NCI-H460 (cell line): ENCODE results near the gene SMYD1. TPM values are rescaled to one million over a fixed set of nuclear protein-coding genes. Genes with fewer than 3 reads are reported as not detected.

Experiments used
- DNase-seq: peaks from one replicate; pipeline ENCODE4 v3.0.0-alpha.2; 2016; ENCODE audit warnings: low read depth; ENCODE audit errors: extremely low read depth
- total RNA-seq: library from RNA; depleted of rRNA; stranded (reverse); fragments of >200 nt; shearing (Covaris generic); gene quantifications from 2 replicates; pipeline ENCODE4 v1.2.3, GENCODE V29; 2014

SMYD1 gene
- total RNA-seq, 1 experiment from 2014 or later = not detected

DNA sequence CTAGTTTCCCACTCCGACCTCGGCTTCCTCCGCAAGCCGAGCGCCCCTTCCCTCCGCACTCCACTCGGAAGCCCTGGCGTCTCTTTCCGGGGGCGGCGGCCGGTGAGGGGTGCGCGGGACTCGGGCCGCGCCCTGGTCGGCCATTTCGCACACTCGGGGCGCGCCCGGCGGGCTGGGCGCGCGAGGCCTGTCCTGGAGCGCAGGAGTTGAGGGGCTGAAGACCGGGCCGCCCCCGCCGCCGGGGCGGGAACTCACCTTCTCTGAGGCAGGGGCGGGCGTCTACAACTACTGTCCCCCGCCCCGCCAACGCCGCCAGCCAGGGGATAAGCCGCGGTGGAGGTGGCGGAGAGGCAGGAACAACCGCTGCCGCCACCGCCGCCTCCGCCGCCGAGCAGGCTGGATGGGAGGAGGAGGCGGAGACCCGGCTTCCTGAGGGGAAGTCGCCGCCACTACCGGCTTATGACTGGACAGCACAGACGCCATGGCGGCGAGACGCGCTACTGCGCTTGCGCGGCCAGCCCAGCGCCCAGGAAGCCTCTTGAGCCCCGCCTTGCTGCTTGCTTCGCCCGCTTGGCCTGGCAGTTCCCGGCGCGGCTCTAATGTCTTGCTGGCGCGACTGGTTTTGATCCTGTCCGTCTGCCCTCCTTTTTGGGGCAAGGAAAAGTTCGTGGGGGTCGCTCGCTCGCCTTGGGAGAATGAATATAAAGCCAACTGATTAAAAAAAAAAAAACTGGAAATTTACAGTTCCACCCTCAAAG lies 12.1 kb upstream of the SMYD1 start, which contains the start of gene KRCC1:
TSS of gene KRCC1 (minus strand) at position 413 of the 758 bp plus-strand sequence. CDS start 27,220 bp downstream, outside the sequence.
- peak; percentile 94 for DNase-seq

DNA sequence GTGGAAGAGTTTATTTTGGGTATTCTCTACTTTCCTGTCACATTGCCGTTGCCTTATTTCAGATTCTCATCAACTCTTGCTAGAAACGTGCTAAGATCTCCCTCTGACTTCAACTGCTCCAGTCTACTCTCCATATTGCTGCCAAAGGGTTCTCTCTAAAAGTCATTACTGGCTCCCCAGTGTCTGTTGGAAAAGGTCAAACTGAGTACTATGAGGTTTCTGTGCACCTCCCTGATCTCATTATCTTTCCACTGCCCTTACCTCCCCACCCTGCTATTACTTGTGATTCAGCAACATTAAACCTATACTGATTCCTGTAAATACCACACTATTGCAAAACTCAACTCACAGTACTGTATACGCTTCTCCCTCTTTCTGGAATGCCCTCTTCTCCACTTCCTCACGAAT lies 10.2 kb upstream of the SMYD1 start:
- DNase-seq = no peak

DNA sequence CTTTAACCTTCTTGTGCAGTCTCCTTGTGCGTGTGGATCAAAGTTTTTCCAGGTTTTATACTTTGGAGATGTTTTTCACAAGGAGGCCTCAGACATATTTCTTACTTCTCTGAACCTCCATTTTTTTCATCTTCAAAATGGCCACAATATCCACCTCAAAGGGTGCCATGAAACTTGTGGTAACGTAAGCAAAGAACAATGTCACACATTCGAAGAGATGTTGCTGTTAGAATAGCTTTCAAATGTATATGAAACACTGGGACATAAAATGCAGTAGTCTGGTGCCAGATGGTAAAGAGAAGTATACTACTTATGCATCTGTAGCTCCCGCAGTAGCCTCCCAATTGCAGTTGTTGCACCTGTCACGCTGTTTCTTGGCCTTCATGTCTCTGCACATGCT lies 9.4 kb upstream of the SMYD1 start:
- DNase-seq = no peak

DNA sequence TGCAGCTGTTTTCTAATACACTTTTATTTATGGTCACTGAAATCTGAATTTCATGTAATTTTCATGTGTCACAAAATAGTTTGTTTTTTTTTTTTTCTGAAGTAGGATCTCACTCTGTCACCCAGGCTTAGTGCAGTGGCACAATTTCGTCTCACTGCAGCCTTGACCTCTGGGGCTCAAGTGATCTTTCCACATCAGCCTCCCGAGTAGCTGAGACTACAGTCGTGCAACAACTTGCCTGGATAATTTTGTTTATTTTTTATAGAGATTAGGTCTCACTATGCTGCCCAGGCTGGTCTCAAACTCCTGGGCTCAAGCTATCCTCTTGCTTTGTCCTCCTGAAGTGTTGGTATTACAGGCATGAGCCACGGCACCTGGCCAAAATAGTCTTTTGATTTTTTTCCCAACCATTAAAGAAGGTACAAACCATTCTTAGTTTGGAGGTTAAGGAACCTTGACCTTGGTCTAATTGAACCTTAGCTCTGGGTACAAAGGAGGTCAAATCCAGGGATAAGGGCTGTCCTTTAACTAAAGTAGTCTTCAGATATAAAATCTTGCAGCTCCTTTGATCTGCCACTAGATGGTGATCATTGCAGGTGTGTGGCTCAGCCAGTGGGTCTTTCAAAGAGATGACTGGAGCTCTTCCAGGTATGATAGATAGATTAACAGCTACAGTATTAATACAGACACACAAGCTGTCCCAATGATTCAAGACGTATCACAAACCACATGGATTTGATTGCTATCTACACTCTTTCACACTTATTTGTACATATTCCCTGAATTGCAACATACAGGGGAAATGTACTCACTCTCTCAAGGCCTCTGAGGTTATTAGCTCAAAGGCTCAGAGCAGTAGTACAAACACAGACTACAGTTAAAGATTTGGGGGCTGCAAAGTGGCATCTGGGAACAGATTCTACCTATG lies 7.4 kb upstream of the SMYD1 start:
- DNase-seq = peak; percentile 23

DNA sequence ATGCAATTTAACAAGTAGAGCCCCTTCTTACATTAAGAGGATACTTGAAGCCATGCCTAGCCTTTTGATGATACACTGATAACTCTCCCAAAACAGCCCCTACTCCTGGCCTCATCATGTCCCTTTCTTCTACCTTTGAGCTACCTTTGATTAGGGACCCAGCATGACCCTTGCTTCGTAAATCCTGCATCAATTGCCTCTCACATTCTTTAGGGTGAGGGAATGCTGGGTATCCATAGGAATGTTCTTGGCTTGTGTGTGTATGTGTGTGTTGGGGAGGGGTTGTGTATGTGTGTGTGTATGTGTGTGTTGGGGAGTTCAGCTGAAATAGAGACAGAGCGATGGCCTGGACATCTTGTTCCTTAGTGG lies 6.7 kb upstream of the SMYD1 start:
- DNase-seq = no peak

GRCh38 chr2:88061295-88061694 lies 6.3 kb upstream of the SMYD1 start:
- no peak for DNase-seq

GRCh38 chr2:88066543-88066942 lies 1.1 kb upstream of the SMYD1 start:
- no peak for DNase-seq

DNA sequence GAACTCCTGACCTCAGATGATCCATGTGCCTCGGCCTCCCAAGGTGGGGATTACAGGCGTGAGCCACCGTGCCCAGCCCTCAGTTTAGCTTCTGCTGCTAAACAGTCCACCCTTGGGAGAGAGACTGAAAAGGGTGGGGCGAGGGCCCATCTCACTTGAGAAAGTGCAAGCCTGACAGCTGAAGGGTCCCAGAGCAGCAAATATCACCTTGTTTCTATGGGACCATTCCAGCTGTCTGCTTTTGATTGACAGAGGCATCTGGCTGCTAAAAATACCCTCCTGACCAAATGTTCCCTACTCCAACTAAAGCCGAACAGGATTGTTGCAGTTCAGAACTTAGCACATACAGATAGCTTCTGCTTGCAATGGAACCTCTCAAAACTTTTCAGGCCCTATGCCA lies 436 bp upstream of the SMYD1 start:
- no peak for DNase-seq

- DNase-seq = no peak
Observed at GRCh38 chr2:88068044-88068443, 419 bp downstream of the SMYD1 start.

GRCh38 chr2:88069117-88069516 lies 1.5 kb downstream of the SMYD1 start:
- DNase-seq = no peak

DNA sequence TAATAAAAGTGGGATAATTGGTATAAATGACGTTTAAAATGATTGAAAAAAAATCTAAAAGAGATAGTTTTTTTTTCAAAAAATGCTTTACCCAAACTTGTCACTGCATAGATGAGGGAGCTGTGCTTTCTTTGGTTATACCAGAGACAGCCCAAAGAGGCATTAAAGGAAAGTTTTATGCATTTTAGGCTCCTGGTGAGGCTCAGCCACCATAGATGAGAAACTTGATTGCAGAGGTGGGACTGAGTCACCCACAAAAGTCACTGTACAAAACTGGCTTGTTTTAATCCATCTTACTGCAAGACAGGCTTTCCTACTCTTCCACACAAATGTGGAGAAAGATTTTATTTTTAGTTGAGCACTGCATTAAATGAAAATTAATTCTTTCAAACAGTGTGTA lies 2.4 kb downstream of the SMYD1 start:
- DNase-seq = no peak

- DNase-seq = no peak
Observed at GRCh38 chr2:88071365-88071764, 3.7 kb downstream of the SMYD1 start.

GRCh38 chr2:88074150-88074549 lies 6.5 kb downstream of the SMYD1 start:
- no peak for DNase-seq

GRCh38 chr2:88074854-88075292 lies 7.2 kb downstream of the SMYD1 start:
- DNase-seq = no peak

DNA sequence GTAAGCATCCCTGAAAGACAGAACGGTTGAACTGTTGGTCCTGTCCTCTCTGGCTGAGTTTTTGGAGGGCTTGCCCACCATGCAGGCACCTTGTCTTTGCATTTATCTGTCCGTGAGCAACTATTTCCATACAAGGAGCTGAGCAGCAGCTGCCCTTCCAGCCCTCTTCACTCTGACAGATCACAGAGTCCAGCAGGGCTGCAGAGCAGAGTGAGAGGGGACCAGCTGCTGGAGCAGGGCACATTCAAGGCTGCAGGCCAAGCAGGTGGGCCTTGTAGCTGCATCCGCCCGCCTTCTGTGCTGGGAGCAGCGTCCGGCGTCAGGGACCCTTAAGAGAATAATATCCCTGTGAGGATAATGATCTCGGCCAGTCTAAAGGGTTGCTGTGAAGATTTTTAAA lies 9.5 kb downstream of the SMYD1 start:
- no peak for DNase-seq

- DNase-seq = no peak
Observed at GRCh38 chr2:88078643-88079172, 11.1 kb downstream of the SMYD1 start.

DNA sequence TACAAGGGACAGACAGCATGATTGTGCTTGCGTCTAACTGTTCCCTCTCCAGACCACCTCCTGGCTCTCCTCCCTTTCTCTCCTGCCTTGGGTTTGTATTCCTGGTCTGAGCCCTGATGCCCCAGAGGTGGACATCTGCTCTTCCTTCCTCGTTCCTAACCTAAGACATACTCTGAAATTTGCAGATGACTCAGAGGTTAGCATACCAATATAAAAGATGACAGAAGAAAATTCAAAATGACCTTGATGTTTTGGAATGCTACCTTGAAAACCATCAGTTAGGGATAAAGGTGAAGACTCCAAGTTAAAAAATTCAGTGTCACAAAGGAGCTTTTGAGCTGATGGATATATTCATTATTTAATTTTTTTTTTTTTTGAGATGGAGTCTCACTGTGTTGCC lies 12.9 kb downstream of the SMYD1 start:
- DNase-seq = no peak

GRCh38 chr2:88081924-88082608 lies 14.4 kb downstream of the SMYD1 start:
- no peak for DNase-seq

- DNase-seq = no peak
Observed at GRCh38 chr2:88082781-88083180, 15.2 kb downstream of the SMYD1 start.

DNA sequence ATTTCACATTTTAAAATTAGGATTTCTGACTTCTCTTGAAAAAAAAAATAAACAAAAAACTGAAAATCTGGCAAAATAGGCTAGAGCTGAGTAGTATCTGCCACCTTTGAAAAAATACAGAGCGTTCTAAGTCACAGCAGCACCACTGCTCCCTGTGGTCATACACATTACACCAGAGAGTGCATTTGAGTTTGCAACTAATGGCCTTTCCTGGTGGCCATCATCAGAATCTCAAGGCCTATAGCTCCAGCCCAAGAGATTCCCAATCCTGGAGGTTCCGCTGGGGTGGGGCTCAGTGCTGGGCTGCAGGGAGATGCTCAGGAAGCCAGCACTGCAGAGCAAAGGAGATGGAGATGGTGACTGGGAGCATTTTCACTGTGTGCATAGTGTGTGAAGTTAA lies 17.5 kb downstream of the SMYD1 start:
- no peak for DNase-seq

GRCh38 chr2:88085602-88086001 lies 18.0 kb downstream of the SMYD1 start:
- no peak for DNase-seq
